ENCODE data around the gene CLIP2.

DNA sequence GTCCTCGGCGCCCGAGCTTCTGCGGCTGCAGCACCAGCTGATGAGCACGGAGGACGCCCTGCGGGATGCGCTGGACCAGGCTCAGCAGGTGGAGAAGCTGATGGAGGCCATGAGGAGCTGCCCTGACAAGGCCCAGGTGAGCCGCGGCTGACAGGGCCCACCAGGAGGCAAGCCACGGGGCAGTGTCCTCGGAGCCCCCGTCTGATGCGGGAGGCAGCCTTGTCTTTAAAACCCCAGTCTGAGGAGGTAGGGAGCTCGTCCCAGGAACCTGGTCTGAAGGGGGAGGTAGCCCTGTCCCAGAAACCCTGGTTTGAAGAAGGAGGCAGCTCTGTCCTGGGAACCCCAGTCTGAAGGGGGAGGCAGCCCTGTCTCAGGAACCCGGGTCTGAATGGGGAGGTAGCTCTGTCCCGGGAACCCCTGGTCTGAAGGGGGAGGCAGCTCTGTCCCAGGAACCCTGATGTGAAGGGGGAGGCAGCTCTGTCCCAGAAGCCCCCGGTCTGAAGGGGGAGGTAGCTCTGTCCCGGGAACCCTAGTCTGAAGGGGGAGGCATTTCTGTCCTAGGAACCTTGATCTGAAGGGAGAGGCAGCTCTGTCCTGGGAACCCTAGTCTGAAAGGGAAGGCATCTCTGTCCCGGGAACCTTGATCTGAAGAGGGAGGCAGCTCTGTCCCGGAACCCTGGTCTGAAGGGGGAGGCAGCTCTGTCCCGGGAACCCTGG, 111.4 kb downstream of the CLIP2 start:
- TF ChIP-seq EZH2phosphoT487 (IDR thresholded peaks at IDR 0.05; ENCODE audit: borderline replicate concordance, low read depth, low read length): no peak
- no peak for TF ChIP-seq CTCF (conservative IDR thresholded peaks at IDR 0.05; ENCODE audit: low read length)

Data from OCI-LY7 (cell line).